GM21381 (cell line): ENCODE results near the gene SASH1.

Experiments used
- ATAC-seq: cut with Tn5 transposase; IDR thresholded peaks from one replicate; pipeline ENCODE4 v1.9.1; 2021; ENCODE audit warnings: mild to moderate bottlenecking, moderate library complexity; ENCODE audit not compliant: unreplicated experiment

SASH1 gene

DNA sequence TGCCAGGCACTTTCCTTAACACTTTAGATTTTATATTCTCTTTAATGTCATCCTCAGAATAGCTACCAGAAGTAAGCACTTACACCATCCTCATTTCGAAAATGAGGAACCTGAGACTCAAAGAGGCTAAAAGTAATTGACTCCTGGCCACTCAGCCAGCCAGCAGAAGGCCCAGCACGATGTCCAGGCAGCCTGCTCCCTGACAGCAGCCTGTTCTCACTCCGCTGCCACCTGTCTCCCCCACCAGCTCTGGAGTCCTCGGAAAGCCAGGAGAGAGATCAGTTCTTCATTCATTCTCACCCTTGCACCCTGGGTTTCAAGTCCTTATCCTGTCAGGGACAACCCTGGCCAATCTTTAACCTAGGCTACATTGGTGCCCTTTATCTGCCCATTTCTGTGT is 174.0 kb downstream of the SASH1 start:
- no peak for ATAC-seq

GRCh38 chr6:148517470-148517869 is 174.8 kb downstream of the SASH1 start:
- no peak for ATAC-seq

GRCh38 chr6:148518511-148519156 is 176.0 kb downstream of the SASH1 start:
- ATAC-seq, result no peak

GRCh38 chr6:148520109-148520841 is 177.6 kb downstream of the SASH1 start:
- peak; percentile 89 for ATAC-seq

- no peak for ATAC-seq
Observed at GRCh38 chr6:148521158-148521557, 178.5 kb downstream of the SASH1 start.

GRCh38 chr6:148521586-148521985 is 178.9 kb downstream of the SASH1 start:
- no peak for ATAC-seq

DNA sequence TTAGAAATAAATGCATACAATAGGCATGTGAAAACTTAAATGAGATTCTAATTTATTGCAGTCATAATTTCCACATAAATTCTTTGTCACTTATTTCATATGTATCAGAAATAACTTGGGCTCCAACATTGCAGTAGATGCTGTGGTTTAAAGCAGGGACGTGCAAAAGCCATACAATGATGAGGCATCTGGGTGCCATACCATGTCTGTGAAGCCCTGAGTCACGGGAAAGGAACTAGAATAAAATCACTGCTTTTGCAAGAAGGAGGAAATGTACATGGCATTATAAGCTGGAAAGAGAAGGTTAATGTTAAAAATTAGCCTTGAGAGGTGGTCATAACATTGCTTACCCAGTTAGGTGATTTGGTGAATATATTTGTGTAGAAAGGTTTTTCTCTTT is 180.4 kb downstream of the SASH1 start:
- no peak for ATAC-seq

DNA sequence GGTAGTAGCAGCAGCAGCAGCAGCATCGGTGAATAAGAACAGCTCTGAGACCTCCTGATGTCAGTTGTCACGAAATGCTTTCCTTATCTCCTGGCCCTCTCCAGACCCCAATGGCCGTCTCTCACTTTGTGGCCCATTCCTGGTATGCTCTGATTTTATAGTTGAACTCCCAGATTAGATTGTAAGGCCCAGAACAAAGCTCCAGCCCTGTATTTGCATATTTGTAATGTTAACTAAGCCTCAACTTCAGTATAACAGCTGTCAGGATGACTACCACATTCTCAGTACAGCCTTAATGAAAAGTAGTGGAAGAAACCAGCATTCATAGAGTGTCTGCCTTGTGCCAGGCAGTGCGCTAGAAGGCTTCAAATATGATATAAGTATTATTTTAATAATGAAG is 180.9 kb downstream of the SASH1 start:
- ATAC-seq, result no peak

GRCh38 chr6:148524471-148524882 is 181.8 kb downstream of the SASH1 start:
- ATAC-seq, result no peak

GRCh38 chr6:148524976-148525375 is 182.3 kb downstream of the SASH1 start:
- ATAC-seq, result no peak

DNA sequence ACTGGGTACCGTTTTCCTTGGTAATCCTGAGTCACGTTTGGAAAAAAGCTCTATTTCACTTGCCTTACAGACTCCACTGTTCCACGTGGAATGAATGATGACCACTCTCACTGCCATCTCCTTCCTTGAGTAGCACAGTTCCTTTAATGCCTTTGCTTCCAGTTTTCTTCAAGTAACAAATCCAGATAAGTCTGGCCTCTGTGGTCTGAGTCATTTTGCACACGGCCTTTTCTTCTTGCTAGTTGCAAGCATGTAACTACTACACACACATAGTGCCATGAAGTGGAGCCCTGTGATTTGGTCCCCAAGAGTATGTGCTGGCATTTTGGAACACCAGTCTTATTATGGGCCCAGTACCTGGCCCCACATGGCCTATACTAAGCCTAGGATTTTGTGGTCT is 182.8 kb downstream of the SASH1 start:
- no peak for ATAC-seq

- no peak for ATAC-seq
Observed at GRCh38 chr6:148526145-148526544, 183.5 kb downstream of the SASH1 start.

DNA sequence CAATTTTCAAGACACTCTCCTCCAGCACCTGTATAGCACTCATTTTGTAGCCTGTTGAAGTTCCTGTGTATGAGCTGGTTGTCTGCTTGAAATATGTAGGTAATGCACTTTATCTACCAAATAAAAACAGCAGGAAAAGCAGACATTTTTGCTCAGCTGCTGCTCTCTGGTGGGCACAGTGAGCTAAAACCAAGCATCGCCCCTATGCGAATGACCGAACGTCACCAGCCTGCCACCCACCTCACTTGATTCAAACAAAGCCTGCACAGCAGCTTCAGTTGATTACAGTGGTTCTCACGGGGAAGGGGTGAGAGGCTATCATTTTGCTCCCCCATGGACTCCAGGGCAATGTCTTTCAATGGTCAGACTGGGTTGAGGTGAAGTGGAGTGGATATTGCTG is 185.7 kb downstream of the SASH1 start:
- ATAC-seq, result no peak

DNA sequence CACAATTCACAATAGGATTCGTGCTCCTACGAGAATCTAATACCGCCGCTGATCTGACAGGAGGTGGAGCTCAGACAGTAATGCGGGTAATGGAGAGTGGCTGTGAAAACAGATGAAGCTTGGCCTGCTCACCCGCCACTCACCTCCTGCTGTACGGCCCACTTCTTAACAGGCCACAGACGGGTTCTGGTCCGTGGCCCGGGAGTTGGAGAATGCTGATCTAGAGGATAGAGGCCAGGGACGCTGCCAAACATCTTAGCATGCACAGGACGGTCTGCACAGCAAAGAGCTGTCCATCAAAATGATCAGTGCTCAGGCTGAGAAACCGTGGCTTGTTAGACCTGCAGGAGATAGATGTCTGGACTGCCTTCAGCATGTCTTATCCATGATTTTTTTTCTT is 186.4 kb downstream of the SASH1 start:
- no peak for ATAC-seq

- ATAC-seq, result peak; percentile 84
Observed at GRCh38 chr6:148530394-148530953, 187.8 kb downstream of the SASH1 start.

GRCh38 chr6:148530976-148531375 is 188.3 kb downstream of the SASH1 start:
- no peak for ATAC-seq

DNA sequence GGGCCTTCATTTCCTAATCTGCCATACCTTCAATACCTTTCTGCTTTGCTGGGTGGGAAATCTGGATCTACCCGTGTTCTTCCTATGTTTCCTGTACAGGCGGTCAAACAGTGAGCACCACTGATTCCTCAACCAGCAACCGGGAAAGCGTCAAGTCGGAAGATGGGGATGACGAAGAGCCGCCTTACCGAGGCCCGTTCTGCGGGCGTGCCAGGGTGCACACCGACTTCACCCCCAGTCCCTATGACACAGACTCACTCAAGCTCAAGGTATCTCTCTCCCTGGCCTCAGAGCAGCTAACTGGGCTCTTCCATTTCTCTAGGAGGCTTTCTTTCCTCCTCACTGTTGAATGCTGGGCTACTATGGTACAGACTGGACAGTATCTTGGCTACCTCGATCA is 190.1 kb downstream of the SASH1 start:
- no peak for ATAC-seq

GRCh38 chr6:148533309-148534107 is 190.9 kb downstream of the SASH1 start:
- ATAC-seq, result no peak

DNA sequence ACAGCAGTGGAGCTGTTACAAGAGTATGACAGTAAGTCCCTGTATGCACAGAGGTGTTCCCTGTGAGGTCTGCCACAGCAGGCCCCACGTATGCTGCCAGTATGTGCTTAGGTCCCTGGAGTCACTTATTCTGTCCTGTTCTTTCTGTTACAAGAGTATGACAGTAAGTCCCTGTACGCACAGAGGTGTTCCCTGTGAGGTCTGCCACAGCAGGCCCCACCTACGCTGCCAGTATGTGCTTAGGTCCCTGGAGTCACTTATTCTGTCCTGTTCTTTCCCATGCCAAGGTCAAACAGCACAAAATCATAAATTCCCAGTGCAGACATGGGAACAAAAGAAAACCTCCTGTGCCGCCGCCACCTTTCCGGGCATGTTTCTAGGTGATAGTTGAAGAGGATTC is 192.2 kb downstream of the SASH1 start:
- ATAC-seq, result no peak

DNA sequence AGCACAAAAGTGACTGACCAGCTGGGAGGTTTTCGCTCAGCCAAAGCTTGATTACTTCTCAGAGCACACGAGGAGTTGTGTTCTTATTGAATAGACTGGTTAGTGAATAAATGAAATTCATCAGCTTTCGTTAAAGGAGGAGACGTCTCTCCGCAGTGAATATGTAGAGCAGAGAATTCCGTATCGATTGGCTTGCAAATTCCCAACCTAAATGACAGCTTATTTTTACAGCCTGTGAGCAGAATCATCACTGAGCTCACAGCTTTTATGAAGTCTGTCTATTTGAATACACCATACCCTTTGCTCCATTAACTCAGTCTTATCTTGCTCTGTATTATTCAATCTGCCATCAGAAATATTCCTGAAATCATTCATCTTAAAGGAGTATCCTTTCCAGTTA is 192.7 kb downstream of the SASH1 start:
- ATAC-seq, result no peak

- no peak for ATAC-seq
Observed at GRCh38 chr6:148535976-148536375, 193.3 kb downstream of the SASH1 start.
